H9 (cell line): Measurements from ENCODE around the gene ZBTB26. TPM values are rescaled to one million over a fixed set of nuclear protein-coding genes. Genes with fewer than 3 reads are reported as not detected.

Experiments
- DNase-seq: peaks from one replicate; pipeline ENCODE4 v3.0.0-alpha.2; 2017
- H2AFZ ChIP-seq: one replicate; pipeline ENCODE4 v1.6.1; 2013; ENCODE audit warnings: mild to moderate bottlenecking, low read length, control low read depth, moderate library complexity
- H2AK5ac ChIP-seq: 2 replicates; pipeline ENCODE4 v1.6.1; 2013; ENCODE audit warnings: low read length, control low read depth, mixed read lengths; ENCODE audit not compliant: insufficient read length
- H2BK120ac ChIP-seq: one replicate; pipeline ENCODE4 v1.6.1; 2013; ENCODE audit warnings: low read depth, mild to moderate bottlenecking, low read length, control low read depth, inconsistent platforms; ENCODE audit not compliant: poor library complexity, severe bottlenecking
- H2BK12ac ChIP-seq: 2 replicates; pipeline ENCODE4 v1.6.1; 2013; ENCODE audit warnings: low read length, control low read depth, mixed read lengths, low read depth; ENCODE audit not compliant: insufficient read length
- H2BK15ac ChIP-seq: 2 replicates; pipeline ENCODE4 v1.6.1; 2013; ENCODE audit warnings: low read depth, low read length, control low read depth
- H2BK20ac ChIP-seq: one replicate; pipeline ENCODE4 v1.6.1; 2013; ENCODE audit warnings: low read depth, mild to moderate bottlenecking, low read length, control low read depth, inconsistent platforms; ENCODE audit not compliant: poor library complexity, severe bottlenecking
- H2BK5ac ChIP-seq: 2 replicates; pipeline ENCODE4 v1.6.1; 2013; ENCODE audit warnings: low read length, control low read depth, mixed read lengths; ENCODE audit not compliant: insufficient read length
- H3K14ac ChIP-seq: 2 replicates; pipeline ENCODE4 v1.6.1; 2013; ENCODE audit warnings: low read length, control low read depth; ENCODE audit not compliant: insufficient read depth
- H3K18ac ChIP-seq: 2 replicates; pipeline ENCODE4 v1.6.1; 2013; ENCODE audit warnings: low read depth, mild to moderate bottlenecking, mixed read lengths, low read length, control low read depth; ENCODE audit not compliant: insufficient read length
- H3K23ac ChIP-seq: 2 replicates; pipeline ENCODE4 v1.6.1; 2013; ENCODE audit warnings: low read length, control low read depth, mixed read lengths, low read depth; ENCODE audit not compliant: insufficient read length
- H3K23me2 ChIP-seq: 2 replicates; pipeline ENCODE4 v1.6.1; 2013; ENCODE audit warnings: low read depth, mild to moderate bottlenecking, mixed read lengths, low read length, control low read depth; ENCODE audit not compliant: insufficient read length, poor library complexity, severe bottlenecking
- H3K27ac ChIP-seq: 2 replicates; pipeline ENCODE4 v1.5.1; 2013; ENCODE audit warnings: low read length, control low read depth, mixed read lengths, low read depth; ENCODE audit not compliant: insufficient read length
- H3K27me3 ChIP-seq: 2 replicates; pipeline ENCODE4 v1.6.1; 2013; ENCODE audit warnings: low read length, control low read depth, inconsistent platforms; ENCODE audit not compliant: insufficient read depth
- H3K4ac ChIP-seq: 2 replicates; pipeline ENCODE4 v1.6.1; 2013; ENCODE audit warnings: low read depth, mild to moderate bottlenecking, control low read depth, inconsistent platforms, low read length, moderate library complexity
- H3K4me1 ChIP-seq: 2 replicates; pipeline ENCODE4 v1.6.1; 2013; ENCODE audit warnings: low read length, control low read depth, inconsistent platforms; ENCODE audit not compliant: insufficient read depth
- H3K4me2 ChIP-seq: 2 replicates; pipeline ENCODE4 v1.6.1; 2013; ENCODE audit warnings: low read length, control low read depth, mixed read lengths; ENCODE audit not compliant: insufficient read length, insufficient read depth
- H3K56ac ChIP-seq: 2 replicates; pipeline ENCODE4 v1.6.1; 2013; ENCODE audit warnings: low read depth, mild to moderate bottlenecking, mixed read lengths, low read length, control low read depth; ENCODE audit not compliant: insufficient read length
- H3K79me1 ChIP-seq: 2 replicates; pipeline ENCODE4 v1.6.1; 2013; ENCODE audit warnings: low read depth, mild to moderate bottlenecking, moderate library complexity, low read length, control low read depth, inconsistent platforms; ENCODE audit not compliant: insufficient read depth, poor library complexity, severe bottlenecking
- H3K79me2 ChIP-seq: 2 replicates; pipeline ENCODE4 v1.6.1; 2013; ENCODE audit warnings: low read length, control low read depth, inconsistent platforms; ENCODE audit not compliant: insufficient read depth
- H3K9ac ChIP-seq: 2 replicates; pipeline ENCODE4 v1.6.1; 2013; ENCODE audit warnings: low read length, control low read depth, mixed read lengths; ENCODE audit not compliant: insufficient read length; ENCODE audit errors: extremely low read depth
- H3K9me3 ChIP-seq: one replicate; pipeline ENCODE4 v1.6.1; 2013; ENCODE audit warnings: low read depth, low read length, inconsistent platforms; ENCODE audit not compliant: control insufficient read depth
- H3T11ph ChIP-seq: one replicate; pipeline ENCODE4 v1.6.1; 2013; ENCODE audit warnings: mild to moderate bottlenecking, low read length, control low read depth, inconsistent platforms
- H4K20me1 ChIP-seq: one replicate; pipeline ENCODE4 v1.6.1; 2013; ENCODE audit not compliant: control insufficient read depth, insufficient read length, insufficient read depth
- H4K5ac ChIP-seq: 2 replicates; pipeline ENCODE4 v1.6.1; 2013; ENCODE audit warnings: low read depth, mild to moderate bottlenecking, mixed read lengths, low read length, control low read depth; ENCODE audit not compliant: insufficient read length
- H4K8ac ChIP-seq: replicated peaks from 2 replicates; pipeline ENCODE4 v1.6.1; 2013; ENCODE audit warnings: low read length, control low read depth, mixed read lengths, low read depth; ENCODE audit not compliant: insufficient read length
- H4K91ac ChIP-seq: 2 replicates; pipeline ENCODE4 v1.6.1; 2013; ENCODE audit warnings: low read depth, mild to moderate bottlenecking, moderate library complexity, mixed read lengths, low read length, control low read depth; ENCODE audit not compliant: insufficient read length
- H3K27ac Mint-ChIP-seq, 3 experiments: 2 replicates in 2 of 3; 3 replicates in 1 of 3; pipeline ENCODE4 v1.8.0; 2020 to 2021; ENCODE audit warnings: mixed read lengths in 3 of 3, mild to moderate bottlenecking in 1 of 3, moderate library complexity in 1 of 3
- H3K27me3 Mint-ChIP-seq: 2 replicates; pipeline ENCODE4 v1.8.0; 2021; ENCODE audit warnings: low read depth, mild to moderate bottlenecking, moderate library complexity, mixed read lengths
- H3K36me3 Mint-ChIP-seq, 3 experiments: 2 replicates in 2 of 3; 3 replicates in 1 of 3; pipeline ENCODE4 v1.8.0; 2020 to 2021; ENCODE audit warnings: low read depth in 3 of 3, mixed read lengths in 3 of 3; ENCODE audit not compliant: insufficient read depth in 1 of 3
- H3K4me1 Mint-ChIP-seq, 2 experiments: 2 replicates each; pipeline ENCODE4 v1.8.0; 2020; ENCODE audit warnings: mixed read lengths in 2 of 2
- H3K4me3 Mint-ChIP-seq, 2 experiments: 2 replicates in 1 of 2; 3 replicates in 1 of 2; pipeline ENCODE4 v1.8.0; 2020 to 2021; ENCODE audit warnings: mild to moderate bottlenecking in 2 of 2, mixed read lengths in 2 of 2, moderate library complexity in 1 of 2
- H3K9me3 Mint-ChIP-seq, 2 experiments: 2 replicates in 1 of 2; 3 replicates in 1 of 2; pipeline ENCODE4 v1.8.0; 2020; ENCODE audit warnings: mild to moderate bottlenecking in 2 of 2, mixed read lengths in 2 of 2, moderate library complexity in 1 of 2
- CTCF ChIP-seq: fragments of 200-600 bp; sonication (generic); conservative IDR thresholded peaks from 3 replicates; pipeline ENCODE4 v1.8.0; 2021; ENCODE audit warnings: antibody characterized with exemption, mild to moderate bottlenecking
- total RNA-seq: library from RNA; stranded (reverse); gene quantifications from 2 replicates; pipeline ENCODE4 v1.2.1, GENCODE V29; 2021

The ZBTB26 gene
- total RNA-seq, 1 experiment from 2014 or later: 5.8 TPM

GRCh38 chr9:122955961-122956360 lies 24.6 kb upstream of the ZBTB26 start:
- Histone ChIP-seq H2BK15ac (no peak overlapping the region), H2BK12ac (no peak overlapping the region), H4K91ac (no peak overlapping the region), H2BK120ac (no peak overlapping the region), H3K23me2 (no peaks in the 10 kb centered on the region), H2AK5ac (no peak overlapping the region), H3T11ph (no peak overlapping the region), H3K9me3 (no peaks in the 10 kb centered on the region), H2BK20ac (no peak overlapping the region), H3K4me1 (no peaks in the 10 kb centered on the region), H3K4ac (no peak overlapping the region), H4K20me1 (no peaks in the 10 kb centered on the region), H3K23ac (no peak overlapping the region), H3K18ac (no peak overlapping the region), H3K27ac (no peak overlapping the region), H2AFZ (no peak overlapping the region), H3K14ac (no peak overlapping the region), H3K56ac (no peak overlapping the region), H3K4me2 (no peak overlapping the region), H3K9ac (no peak overlapping the region), H3K79me2 (peaks cover 13% of the 10 kb centered on the region; the same call in 1 of the 2 replicates), H3K27me3 (no peaks in the 10 kb centered on the region), H2BK5ac (no peak overlapping the region), H3K79me1 (peaks cover 9% of the 10 kb centered on the region), H4K5ac (no peak overlapping the region), H4K8ac (no peak overlapping the region)
- Mint-ChIP-seq H3K27ac (no peak overlapping the region), H3K27me3 (no peaks in the 10 kb centered on the region), H3K36me3 (peaks cover 8 to 21% (median 16%) of the 10 kb centered on the region in 3 experiments; a peak in 6 of 7 replicates), H3K9me3 (no peaks in the 10 kb centered on the region), H3K4me1 (peaks cover 7% of the 10 kb centered on the region in 2 experiments), H3K4me3 (no peak overlapping the region)
- no peak for DNase-seq
- TF ChIP-seq CTCF: no peak
